Measurements from ENCODE around the gene UGDH.
A peak's percentile ranks its signal among the peaks of the same experiment; 100 is the strongest.

Gene UGDH

DNA sequence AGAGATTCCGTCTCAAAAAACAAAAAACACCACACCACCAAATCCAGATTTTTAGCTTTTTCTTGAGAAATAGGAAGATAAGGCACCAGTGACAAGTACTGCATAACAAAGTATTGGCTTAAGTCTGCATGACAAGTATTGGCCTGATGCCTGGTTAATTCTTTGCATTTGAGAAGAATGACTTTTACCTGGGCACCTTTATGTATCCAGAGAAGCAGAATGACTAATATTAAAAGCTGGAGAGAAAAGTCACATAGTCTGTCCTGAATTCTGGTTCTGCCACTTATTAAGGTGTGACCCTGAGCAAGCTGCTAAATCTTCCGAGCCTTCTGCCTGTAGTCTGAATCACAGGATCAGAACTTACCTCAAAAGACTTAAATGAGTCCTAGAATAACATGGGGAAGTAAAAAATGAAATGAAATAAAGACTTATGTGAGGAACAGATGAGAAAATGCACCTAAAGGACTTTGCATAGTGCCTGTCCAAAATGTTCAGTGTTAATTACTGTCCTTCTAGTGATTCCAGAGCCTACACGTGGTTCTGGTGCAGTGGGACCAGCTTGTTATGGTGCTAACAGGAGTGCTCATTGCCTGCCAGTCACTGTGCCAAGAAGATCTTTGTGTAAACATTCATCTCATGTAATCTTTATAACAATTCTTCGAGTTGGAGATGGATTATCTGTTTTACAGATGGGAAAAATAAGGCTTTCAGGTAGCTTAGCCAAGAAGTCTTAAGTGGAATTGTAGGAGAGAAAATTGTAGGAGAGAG, 31.6 kb downstream of the UGDH start:
- H3K4me3 ChIP-seq (replicated peaks; ENCODE audit: low read depth, low read length): no peak overlapping the region
- TF ChIP-seq, protein P1, sequence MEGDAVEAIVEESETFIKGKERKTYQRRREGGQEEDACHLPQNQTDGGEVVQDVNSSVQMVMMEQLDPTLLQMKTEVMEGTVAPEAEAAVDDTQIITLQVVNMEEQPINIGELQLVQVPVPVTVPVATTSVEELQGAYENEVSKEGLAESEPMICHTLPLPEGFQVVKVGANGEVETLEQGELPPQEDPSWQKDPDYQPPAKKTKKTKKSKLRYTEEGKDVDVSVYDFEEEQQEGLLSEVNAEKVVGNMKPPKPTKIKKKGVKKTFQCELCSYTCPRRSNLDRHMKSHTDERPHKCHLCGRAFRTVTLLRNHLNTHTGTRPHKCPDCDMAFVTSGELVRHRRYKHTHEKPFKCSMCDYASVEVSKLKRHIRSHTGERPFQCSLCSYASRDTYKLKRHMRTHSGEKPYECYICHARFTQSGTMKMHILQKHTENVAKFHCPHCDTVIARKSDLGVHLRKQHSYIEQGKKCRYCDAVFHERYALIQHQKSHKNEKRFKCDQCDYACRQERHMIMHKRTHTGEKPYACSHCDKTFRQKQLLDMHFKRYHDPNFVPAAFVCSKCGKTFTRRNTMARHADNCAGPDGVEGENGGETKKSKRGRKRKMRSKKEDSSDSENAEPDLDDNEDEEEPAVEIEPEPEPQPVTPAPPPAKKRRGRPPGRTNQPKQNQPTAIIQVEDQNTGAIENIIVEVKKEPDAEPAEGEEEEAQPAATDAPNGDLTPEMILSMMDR (IDR thresholded peaks at IDR 0.05; ENCODE audit: low read length, missing control alignments): no peak

DNA sequence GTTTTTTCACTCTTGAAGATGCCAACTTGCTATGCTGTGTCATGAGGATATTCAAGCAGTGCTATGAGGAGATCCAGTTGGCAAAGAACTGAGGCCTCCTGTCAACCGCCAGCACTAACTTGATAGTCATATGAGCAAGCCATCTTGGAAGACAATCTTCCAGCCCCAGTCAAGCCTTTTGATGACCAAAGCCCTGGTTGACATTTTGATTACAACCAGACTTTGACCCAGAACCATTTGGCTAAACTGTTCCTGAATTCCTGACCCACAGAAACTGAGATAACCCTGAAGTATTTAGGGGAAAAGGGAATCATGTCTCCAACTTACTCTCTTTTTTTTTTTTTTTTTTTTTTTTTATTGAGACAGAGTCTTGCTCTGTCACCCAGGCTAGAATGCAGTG, 32.9 kb downstream of the UGDH start:
- DNase-seq (ENCODE audit: low read depth): no peak
- TF ChIP-seq, protein P1 (IDR thresholded peaks at IDR 0.05; ENCODE audit: low read length, missing control alignments): no peak
- no peak overlapping the region for H3K4me3 ChIP-seq (replicated peaks; ENCODE audit: low read depth, low read length)

More for the DNA sequence above, 31.6 kb downstream of the UGDH start:
- DNase-seq (ENCODE audit: low read depth): peak; percentile 24

DNA sequence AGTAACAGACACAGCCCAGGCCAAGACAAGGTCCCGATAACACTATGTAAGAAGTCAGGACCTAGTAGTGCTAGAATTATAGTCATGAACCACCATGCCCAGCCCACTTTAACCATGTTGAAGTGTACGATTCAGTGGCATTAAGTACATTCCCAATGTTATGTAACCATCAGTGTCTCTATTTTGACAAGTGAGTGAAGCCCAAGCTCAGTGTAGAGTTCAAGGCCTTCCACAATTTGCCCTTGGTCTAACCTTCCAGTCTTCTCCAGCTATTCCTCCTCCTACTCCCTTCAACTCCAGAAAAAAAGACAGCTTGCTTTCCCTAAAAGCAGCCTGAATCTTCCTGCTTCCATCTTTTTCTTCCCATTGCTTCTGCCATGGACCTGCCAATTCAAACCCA, 36.9 kb downstream of the UGDH start:
- TF ChIP-seq, protein P1 (IDR thresholded peaks at IDR 0.05; ENCODE audit: low read length, missing control alignments): no peak
- DNase-seq (ENCODE audit: low read depth): no peak

DNA sequence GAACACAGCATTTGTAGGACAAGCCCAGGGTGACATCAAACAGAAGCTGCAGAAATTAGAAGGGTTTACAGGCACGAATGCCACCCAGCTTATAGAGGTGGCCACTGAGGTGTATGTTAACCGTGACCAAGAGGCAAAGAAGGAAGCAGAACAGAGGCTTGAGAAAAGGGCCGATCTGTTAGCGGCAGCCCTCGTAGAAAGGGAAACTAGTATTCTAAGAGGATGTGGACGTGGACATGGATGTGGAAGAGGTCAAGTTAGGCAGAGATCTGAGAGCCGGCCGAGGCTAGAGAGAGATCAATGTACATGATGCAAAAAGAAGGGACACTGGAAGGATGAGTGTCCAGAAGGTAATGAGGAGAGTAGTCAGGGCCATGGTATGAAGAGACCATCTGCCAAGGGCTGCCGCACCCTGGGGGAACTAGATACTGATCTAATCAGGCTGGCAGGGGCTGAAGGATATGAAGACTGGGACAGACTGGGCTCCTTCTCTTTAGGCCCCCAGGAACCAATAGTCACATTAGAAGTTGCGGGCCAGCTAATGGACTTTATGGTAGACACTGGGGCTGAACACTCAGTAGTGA, 40.9 kb downstream of the UGDH start:
- DNase-seq (ENCODE audit: low read depth): no peak
- H3K4me3 ChIP-seq (replicated peaks; ENCODE audit: low read depth, low read length): no peak overlapping the region
- TF ChIP-seq, protein P1 (IDR thresholded peaks at IDR 0.05; ENCODE audit: low read length, missing control alignments): no peak

More for the DNA sequence above, 36.9 kb downstream of the UGDH start:
- H3K4me3 ChIP-seq (replicated peaks; ENCODE audit: low read depth, low read length): no peak overlapping the region

DNA sequence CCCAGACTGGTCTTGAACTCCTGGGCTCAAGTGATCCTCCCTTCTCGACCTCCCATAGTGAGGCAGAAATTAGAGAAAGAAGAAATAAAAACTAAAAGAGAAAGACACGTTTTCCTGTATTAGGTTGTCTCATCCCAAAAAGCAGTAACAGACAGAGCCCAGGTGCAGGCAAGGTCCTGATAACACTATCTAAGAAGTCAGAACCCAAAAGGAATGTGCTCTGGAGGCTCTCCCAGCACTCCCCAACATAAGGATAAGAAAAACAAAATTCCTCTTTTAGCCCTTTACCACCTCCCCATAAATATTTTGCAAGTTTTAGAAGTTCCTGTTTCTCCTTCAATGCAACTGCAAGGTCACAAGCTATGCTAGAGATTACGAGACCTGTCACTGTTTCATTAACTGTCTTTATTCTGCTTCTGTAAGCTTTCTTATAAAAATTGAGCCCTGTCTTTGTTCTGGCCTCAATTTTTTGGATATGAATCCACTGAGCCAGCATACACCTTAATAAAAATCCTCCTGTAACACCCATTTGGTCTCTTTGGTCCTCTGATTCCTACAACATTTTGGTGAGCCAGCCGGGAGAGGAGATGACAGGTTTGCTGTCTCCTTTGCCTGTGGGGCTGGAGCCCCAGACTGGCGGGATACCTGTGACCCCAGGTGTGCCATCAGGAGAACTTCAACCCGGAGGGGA, 42.5 kb downstream of the UGDH start:
- TF ChIP-seq, protein P1 (IDR thresholded peaks at IDR 0.05; ENCODE audit: low read length, missing control alignments): no peak
- no peak overlapping the region for H3K4me3 ChIP-seq (replicated peaks; ENCODE audit: low read depth, low read length)
- no peak for DNase-seq (ENCODE audit: low read depth)

DNA sequence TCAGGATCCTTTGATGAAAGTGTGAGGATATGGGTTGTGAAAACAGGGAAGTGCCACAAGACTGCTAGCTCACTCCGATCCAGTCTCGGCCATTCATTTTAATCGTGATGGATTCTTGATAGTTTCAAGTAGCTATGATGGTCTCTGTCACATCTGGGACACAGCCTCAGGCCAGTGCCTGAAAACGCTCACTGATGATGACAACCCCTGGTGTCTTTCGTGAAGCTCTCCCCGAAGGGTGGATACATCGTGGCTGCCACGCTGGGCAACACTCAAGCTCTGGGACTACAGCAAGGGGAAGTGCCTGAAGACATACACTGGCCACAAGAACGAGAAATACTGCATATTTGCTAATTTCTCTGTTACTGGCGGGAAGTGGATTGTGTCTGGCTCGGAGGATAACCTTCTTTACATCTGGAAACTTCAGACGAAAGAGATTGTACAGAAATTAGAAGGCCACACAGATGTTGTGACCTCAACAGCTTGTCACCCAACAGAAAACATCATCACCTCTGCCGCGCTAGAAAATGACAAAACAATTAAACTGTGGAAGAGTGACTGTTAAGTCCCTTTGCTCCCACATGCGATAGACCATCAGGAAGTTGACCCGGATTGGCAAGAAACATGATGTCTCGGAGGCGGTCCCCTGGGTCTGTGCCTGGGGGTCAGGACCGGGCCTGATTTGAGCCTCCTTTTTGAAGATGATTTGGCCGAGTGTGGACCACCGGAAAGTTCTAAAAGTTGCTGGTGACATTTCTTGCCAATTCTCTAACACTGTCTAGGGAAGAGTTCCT, 46.1 kb downstream of the UGDH start:
- H3K4me3 ChIP-seq (replicated peaks; ENCODE audit: low read depth, low read length): no peak overlapping the region
- DNase-seq (ENCODE audit: low read depth): no peak
- TF ChIP-seq, protein P1 (IDR thresholded peaks at IDR 0.05; ENCODE audit: low read length, missing control alignments): no peak
